Gastrocnemius medialis (tissue), 4 donors: ENCODE data around the gene MCCD1.

Source experiments
- POLR2A ChIP-seq, 2 donors: fragments of 450-650 bp; IDR thresholded peaks; one replicate each; pipeline ENCODE4 v1.6.1; 2017; ENCODE audit warnings: antibody characterized with exemption in 2 of 2, mild to moderate bottlenecking in 2 of 2, moderate library complexity in 2 of 2
- TF ChIP-seq, protein P1 (sequence below), 5 experiments: fragments of 450-650 bp in 3 of 5; fragments of 200-600 bp in 2 of 5; sonication (generic) in 2 of 5; IDR thresholded peaks in 4 of 5; conservative IDR thresholded peaks in 1 of 5; 1 replicate in 4 of 5; 2 replicates in 1 of 5; pipeline ENCODE4 v1.5.1; 2016 to 2019; ENCODE audit warnings: antibody characterized with exemption in 5 of 5, mild to moderate bottlenecking in 3 of 5, moderate library complexity in 3 of 5

GRCh38 chr6:31497531-31498476 lies 31.0 kb upstream of the MCCD1 start, which contains the start of gene MICB:
- TF ChIP-seq, protein P1, sequence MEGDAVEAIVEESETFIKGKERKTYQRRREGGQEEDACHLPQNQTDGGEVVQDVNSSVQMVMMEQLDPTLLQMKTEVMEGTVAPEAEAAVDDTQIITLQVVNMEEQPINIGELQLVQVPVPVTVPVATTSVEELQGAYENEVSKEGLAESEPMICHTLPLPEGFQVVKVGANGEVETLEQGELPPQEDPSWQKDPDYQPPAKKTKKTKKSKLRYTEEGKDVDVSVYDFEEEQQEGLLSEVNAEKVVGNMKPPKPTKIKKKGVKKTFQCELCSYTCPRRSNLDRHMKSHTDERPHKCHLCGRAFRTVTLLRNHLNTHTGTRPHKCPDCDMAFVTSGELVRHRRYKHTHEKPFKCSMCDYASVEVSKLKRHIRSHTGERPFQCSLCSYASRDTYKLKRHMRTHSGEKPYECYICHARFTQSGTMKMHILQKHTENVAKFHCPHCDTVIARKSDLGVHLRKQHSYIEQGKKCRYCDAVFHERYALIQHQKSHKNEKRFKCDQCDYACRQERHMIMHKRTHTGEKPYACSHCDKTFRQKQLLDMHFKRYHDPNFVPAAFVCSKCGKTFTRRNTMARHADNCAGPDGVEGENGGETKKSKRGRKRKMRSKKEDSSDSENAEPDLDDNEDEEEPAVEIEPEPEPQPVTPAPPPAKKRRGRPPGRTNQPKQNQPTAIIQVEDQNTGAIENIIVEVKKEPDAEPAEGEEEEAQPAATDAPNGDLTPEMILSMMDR (IDR thresholded peaks at IDR 0.05 in 4 of 5, conservative IDR thresholded peaks at IDR 0.05 in 1 of 5) = no peak
- peak; percentile 31 to 70 for TF ChIP-seq POLR2A (IDR thresholded peaks at IDR 0.05)
